SH-SY5Y (cell line): Measurements from ENCODE around the gene SUGP2.

Source experiments
- GATA2 ChIP-seq: IDR thresholded peaks from 2 replicates; pipeline ENCODE4 v1.6.1; 2011; ENCODE audit warnings: mild to moderate bottlenecking, low read depth, low read length
- GATA3 ChIP-seq: IDR thresholded peaks from 2 replicates; pipeline ENCODE4 v1.6.1; 2011; ENCODE audit warnings: low read depth, mild to moderate bottlenecking, low read length, moderate library complexity

DNA sequence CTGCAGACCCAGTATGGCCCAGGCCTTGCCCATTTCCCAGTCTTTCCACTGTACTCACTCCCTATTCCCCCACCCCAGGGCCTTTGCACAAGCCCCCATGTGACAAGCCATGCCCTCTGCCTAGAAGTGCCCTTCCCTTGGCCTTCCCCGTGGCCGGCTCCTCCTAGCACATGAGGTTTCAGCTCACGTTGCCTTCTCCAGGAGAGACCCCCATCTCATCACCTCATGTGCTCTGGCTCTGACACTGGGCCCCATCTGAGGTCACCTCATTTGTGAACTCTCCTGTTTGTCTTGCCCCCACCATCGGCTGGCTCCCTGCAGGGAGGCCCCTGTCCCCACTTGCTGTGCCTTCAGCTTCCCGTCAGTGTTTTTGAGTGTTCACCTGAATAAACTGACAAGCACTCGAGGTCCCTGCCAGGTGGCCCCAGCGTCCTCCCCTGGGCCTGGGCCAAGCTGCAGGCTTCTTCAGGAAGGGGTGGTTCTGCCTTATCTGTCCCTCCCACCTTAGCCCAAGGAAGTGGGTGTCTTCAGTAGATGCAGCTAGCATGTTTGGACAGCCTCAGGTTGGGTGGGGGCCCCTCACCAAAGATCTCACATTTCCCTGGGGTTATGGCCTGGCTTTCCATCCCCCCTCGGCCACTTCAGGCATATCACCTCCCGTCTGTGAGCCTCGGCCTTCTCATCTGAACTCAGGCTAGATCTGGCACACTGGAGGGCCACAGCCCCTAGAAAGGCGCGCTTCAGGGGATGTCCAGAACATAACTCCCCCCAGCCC, 26.7 kb upstream of the SUGP2 start:
- TF ChIP-seq GATA2, result no peak
- no peak for TF ChIP-seq GATA3
